Measurements from ENCODE around the gene EPHB4. TPM values are rescaled to one million over a fixed set of nuclear protein-coding genes. Genes with fewer than 3 reads are reported as not detected.

Gene EPHB4
- total and polyA plus RNA-seq, 2 of the 8 experiments (the other 6 are each of a cell fraction or from before 2014, with no cell fraction given): 85.0 to 113 TPM

GRCh38 chr7:100826514-100827329 is 601 bp downstream of the EPHB4 start (continued):
- no peak for TF ChIP-seq CTCF (IDR thresholded peaks at IDR 0.05; ENCODE audit: control extremely low read depth in 1 of 3, insufficient read depth in 1 of 3, low read depth in 1 of 3, low read length in 3 of 3)
- TF ChIP-seq SIN3A (conservative IDR thresholded peaks at IDR 0.05 in 1 of 2, IDR thresholded peaks at IDR 0.05 in 1 of 2; ENCODE audit: low read depth in 1 of 2, low read length in 2 of 2): 0 out of 4 replicates have a peak, but pooled peaks of 1 of the 2 experiments have one; percentile 31
- TF ChIP-seq EZH2 (IDR thresholded peaks at IDR 0.05; ENCODE audit: low read depth, low read length, severe bottlenecking): no peak
- no peak for TF ChIP-seq CEBPB (IDR thresholded peaks at IDR 0.05; ENCODE audit: low read depth, low read length)
- TF ChIP-seq KDM4A (IDR thresholded peaks at IDR 0.05; ENCODE audit: low read depth, low read length, severe bottlenecking): peak; percentile 25
- TF ChIP-seq HDAC6 (IDR thresholded peaks at IDR 0.05; ENCODE audit: low read depth, low read length): no peak

Data from H1 (cell line).